ENCODE data around the gene MDN1.

DNA sequence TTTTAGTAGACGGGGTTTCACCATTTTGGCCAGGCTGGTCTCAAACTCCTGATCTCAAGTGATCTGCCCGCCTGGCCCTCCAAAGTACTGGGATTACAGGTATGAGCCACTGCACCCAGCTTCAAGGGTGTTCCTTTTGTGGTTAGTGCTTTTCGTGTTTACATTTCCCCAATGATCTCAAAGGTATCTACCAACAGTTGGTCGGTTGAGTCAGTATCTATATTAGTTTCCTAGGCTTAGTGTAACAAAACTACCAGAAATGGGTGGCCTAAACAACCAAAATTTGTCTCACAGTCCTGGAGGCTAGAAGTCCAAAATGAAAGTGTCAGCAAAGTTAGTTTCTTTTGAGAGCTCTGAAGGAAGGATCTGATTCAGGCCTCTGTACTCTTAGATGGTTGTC is 40.1 kb upstream of the MDN1 start:
- TF ChIP-seq, protein P1, sequence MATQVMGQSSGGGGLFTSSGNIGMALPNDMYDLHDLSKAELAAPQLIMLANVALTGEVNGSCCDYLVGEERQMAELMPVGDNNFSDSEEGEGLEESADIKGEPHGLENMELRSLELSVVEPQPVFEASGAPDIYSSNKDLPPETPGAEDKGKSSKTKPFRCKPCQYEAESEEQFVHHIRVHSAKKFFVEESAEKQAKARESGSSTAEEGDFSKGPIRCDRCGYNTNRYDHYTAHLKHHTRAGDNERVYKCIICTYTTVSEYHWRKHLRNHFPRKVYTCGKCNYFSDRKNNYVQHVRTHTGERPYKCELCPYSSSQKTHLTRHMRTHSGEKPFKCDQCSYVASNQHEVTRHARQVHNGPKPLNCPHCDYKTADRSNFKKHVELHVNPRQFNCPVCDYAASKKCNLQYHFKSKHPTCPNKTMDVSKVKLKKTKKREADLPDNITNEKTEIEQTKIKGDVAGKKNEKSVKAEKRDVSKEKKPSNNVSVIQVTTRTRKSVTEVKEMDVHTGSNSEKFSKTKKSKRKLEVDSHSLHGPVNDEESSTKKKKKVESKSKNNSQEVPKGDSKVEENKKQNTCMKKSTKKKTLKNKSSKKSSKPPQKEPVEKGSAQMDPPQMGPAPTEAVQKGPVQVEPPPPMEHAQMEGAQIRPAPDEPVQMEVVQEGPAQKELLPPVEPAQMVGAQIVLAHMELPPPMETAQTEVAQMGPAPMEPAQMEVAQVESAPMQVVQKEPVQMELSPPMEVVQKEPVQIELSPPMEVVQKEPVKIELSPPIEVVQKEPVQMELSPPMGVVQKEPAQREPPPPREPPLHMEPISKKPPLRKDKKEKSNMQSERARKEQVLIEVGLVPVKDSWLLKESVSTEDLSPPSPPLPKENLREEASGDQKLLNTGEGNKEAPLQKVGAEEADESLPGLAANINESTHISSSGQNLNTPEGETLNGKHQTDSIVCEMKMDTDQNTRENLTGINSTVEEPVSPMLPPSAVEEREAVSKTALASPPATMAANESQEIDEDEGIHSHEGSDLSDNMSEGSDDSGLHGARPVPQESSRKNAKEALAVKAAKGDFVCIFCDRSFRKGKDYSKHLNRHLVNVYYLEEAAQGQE (IDR thresholded peaks at IDR 0.05; ENCODE audit: low read depth, low read length), result no peak
- no peak for TF ChIP-seq RCOR1 (IDR thresholded peaks at IDR 0.05; ENCODE audit: low read length)
- TF ChIP-seq, protein P2, sequence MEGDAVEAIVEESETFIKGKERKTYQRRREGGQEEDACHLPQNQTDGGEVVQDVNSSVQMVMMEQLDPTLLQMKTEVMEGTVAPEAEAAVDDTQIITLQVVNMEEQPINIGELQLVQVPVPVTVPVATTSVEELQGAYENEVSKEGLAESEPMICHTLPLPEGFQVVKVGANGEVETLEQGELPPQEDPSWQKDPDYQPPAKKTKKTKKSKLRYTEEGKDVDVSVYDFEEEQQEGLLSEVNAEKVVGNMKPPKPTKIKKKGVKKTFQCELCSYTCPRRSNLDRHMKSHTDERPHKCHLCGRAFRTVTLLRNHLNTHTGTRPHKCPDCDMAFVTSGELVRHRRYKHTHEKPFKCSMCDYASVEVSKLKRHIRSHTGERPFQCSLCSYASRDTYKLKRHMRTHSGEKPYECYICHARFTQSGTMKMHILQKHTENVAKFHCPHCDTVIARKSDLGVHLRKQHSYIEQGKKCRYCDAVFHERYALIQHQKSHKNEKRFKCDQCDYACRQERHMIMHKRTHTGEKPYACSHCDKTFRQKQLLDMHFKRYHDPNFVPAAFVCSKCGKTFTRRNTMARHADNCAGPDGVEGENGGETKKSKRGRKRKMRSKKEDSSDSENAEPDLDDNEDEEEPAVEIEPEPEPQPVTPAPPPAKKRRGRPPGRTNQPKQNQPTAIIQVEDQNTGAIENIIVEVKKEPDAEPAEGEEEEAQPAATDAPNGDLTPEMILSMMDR (IDR thresholded peaks at IDR 0.05), result no peak
- TF ChIP-seq NFIC (IDR thresholded peaks at IDR 0.05; ENCODE audit: borderline replicate concordance), result no peak
- no peak for TF ChIP-seq GABPA (IDR thresholded peaks at IDR 0.05; ENCODE audit: low read depth)
- no peak for TF ChIP-seq POLR2AphosphoS5 (IDR thresholded peaks at IDR 0.05; ENCODE audit: low read depth, low read length)

Measured in SK-N-SH (cell line).